SKM-1 treated with dmso at 0.1 percent for 144 hours (cell line): ENCODE results near the gene DCTN2.

Experiments used
- DNase-seq: peaks from one replicate; lab custom pipeline; 2025; ENCODE audit not compliant: unreplicated experiment; lab: John Stamatoyannopoulos, UW

DCTN2 gene

GRCh38 chr12:57550641-57551549 is 3.9 kb upstream of the DCTN2 start:
- no peak for DNase-seq

GRCh38 chr12:57549909-57550640 is 3.1 kb upstream of the DCTN2 start, which contains the start of gene KIF5A:
Gene KIF5A, plus strand, starts transcription at chr12:57550044. Its CDS starts 228 bp downstream, at chr12:57550272.
- DNase-seq: no peak

GRCh38 chr12:57549203-57549908 is 2.4 kb upstream of the DCTN2 start:
- DNase-seq: no peak

GRCh38 chr12:57548488-57548887 is 1.5 kb upstream of the DCTN2 start:
- DNase-seq: no peak

DNA sequence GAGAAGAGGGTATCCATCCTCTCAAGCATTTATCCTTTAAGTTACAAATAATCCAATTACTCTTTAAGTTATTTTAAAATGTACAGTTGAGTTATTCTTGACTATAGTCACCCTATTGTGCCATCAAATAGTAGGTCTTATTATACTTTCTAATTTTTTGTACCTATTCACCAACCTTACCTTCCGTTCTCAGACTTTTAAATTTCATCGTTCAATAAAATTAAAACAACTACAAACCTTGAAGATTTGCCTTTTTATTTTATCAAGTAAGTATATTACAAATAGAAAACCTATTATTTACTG is 972 bp upstream of the DCTN2 start:
- DNase-seq: no peak

GRCh38 chr12:57547288-57548012 is 458 bp upstream of the DCTN2 start:
- DNase-seq: no peak

DNA sequence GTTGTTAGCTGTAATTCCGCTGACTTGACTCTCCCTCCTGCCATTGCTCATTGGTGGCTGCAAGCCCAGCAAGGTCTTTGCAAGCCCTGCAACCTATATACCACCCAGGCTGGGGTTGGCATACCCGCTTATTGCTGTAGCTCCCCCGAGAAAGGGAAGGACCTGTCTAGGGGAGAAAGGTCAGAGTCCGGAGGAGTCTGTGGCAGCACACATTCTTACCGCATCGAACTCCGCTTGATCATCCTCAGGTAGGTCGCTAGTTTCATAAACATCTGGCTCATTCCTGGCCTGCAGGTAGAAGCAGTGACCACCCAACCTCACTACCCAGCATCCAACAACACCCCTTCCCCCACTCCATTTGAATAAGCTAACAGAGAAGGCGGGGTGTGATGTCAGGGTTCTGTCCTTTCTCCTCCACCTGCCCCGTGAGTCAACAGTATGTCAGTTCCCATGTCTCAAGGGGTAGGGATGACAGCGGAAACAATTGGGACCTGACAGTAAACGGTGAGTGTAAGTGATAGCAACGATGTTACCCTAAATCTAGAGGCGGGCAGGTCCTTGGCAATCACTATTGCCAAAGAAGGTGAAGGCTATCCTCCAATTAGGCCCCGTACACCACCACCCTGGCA is 1.1 kb downstream of the DCTN2 start:
- no peak for DNase-seq

DNA sequence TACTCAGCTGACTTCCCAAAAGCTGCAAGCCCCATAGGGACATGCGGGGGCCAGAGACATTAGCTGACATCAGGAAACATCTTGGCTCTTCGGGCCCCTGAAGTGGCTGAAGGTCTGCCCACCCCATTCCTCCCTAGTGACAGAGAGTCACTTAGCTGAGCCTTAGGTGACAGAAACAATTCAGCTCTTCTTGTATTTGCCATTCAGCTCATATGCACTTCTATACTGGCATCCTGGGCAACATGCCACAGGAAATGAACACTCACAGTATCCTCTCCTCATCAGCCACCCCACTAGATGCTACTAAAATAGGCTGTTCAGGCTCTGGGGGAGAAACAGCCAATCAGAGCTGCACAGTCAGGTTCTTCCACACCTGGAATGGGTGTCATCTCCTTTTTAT is 3.4 kb downstream of the DCTN2 start:
- no peak for DNase-seq

DNA sequence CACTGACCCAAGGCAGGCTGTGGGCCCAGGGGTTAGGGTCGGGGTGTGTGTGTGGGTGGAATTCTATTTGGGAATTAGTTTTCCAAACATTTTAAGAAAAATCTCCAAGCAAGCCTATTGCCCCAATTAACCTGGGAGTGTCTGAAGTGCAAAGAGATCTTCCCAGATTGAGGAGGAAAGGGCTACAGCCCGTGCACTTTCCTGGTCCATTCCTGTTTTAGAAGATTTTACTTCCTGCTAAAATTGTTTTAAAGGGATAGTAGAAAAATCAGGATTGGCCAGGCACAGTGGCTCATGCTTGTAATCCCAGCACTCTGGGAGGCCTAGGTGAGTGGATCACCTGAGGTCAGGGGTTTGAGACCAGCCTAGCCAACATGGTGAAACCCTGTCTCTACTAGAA is 5.3 kb downstream of the DCTN2 start:
- no peak for DNase-seq

GRCh38 chr12:57541001-57541400 is 6.0 kb downstream of the DCTN2 start:
- DNase-seq: no peak

GRCh38 chr12:57539134-57539768 is 7.7 kb downstream of the DCTN2 start:
- no peak for DNase-seq

DNA sequence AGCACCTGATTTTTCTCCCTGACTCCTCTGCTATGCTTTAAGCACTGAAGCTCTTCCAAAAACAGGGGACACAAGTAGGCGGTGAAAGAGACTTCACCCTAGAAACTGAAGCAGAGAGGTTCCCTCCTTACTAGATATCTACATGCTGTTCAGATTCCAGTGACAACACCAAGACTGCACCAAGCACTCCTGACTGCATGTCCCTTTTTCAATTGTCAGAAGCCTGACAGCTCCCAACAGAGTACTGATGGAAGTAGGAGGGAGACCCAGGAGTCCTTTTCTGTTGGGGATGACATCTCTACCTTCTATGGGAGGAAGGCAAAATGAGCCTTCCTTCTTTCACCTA is 10.4 kb downstream of the DCTN2 start:
- DNase-seq: no peak

DNA sequence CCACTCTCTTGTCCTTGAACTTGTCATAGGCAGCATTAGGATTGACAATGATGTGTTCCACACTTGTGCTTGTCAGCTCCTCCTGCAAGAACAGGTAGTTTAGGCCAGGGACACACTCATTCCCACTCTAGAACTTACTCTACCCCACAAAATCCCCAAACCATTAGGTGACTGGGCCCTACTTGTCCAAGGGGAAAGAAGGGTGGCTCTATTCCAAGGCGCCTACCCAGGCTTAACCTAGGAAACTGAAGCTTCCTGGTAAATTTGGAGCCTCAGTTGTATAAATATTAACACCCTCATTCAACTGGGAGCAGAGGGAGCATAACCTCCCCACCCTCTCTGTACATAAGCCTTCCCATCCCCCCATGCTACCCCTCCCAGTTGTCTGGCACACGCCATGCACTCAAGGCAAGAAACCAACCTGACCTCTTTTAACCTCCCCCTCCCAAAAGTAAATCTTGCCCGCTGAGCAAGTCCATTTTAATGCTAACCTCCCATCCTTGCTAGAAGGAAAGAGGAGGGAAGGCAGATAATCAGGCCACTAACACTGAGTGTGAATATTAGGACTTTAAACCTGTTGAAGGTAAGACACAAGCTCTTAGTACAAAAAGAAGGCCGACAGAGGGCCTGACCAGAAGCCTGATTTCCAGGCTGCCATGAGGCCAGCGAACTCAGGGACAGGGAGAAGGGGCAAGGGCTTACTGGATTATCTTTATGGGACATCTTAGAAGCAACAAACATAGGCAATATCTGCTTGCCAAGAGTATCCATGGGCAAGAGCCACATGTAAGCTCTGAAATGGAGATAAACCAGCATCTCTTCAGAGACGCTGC is 11.0 kb downstream of the DCTN2 start:
- DNase-seq: no peak

DNA sequence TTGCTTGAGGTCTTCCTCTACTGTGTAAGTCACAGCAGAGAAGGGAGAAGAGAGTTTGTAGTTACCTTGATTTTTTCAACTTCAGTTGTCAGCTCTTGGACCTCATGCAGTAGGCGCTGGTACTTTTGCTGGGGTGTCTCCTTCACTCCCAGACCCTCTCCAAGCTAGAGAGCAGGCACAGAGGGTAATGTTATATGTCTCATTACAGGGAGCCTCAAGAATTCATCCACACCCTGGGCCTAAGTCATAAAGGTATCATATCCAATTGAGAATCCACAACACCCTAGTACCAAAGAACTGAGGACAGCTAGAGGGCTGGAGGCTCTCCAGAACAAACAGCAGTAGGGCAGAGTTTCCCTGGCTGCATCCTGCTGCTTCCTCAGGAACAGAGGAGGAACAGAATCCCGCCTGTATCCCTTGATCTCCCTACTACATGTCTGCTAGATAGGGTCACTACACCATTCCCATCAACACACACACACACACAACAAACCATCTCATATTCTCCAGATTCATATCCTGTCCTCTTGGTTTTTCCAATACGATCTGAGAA is 11.9 kb downstream of the DCTN2 start:
- DNase-seq: no peak

GRCh38 chr12:57534250-57534649 is 12.7 kb downstream of the DCTN2 start:
- DNase-seq: no peak

DNA sequence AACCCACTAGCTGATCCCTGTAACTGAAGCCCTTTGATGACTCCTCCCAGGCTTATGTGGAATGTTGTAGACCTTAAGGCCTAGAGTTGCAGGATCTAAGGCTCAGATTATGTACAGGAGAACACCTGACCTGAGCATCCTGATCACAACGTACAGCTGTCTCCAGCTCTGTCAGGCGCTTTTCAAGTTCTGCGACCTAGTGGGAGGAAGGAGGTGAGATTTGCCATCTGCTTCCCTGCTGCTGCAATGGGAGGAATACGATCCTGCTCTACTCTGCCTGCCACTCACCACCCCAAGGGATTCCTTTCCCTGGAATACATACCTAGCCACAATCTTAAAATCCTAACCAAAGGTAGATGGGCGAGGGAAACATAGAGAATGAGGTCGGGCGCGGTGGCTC is 13.9 kb downstream of the DCTN2 start:
- DNase-seq: no peak

GRCh38 chr12:57531836-57532235 is 15.2 kb downstream of the DCTN2 start:
- DNase-seq: no peak

- DNase-seq: no peak
These were observed 16.4 kb downstream of the DCTN2 start for GRCh38 chr12:57530396-57531142.
